Measurements from ENCODE around the gene ZNF460. TPM values are rescaled to one million over a fixed set of nuclear protein-coding genes. Genes with fewer than 3 reads are reported as not detected.

Gene ZNF460
- polyA plus RNA-seq, 1 of the 3 experiments (the other 2 are of a cell fraction) = 2.4 TPM

GRCh38 chr19:57302727-57303401, 22.6 kb downstream of the ZNF460 start (continued):
- TF ChIP-seq FOXM1 (IDR thresholded peaks at IDR 0.05; ENCODE audit: low read depth) = no peak

- no peak for DNase-seq
- 48% methylated on average over 1 of the region's 1 CpG for WGBS (ENCODE audit: low lambda C conversion rate)
These were observed 24.8 kb downstream of the ZNF460 start for GRCh38 chr19:57305056-57305455.

More at GRCh38 chr19:57305056-57305455, 24.8 kb downstream of the ZNF460 start:
- Histone ChIP-seq H4K20me1 (ENCODE audit: insufficient read depth) (peaks cover 20% of the 10 kb centered on the region; the same call in 1 of the 2 replicates), H3K27ac (ENCODE audit: low read depth in 2 of 2, low read length in 1 of 2) (no peak overlapping the region), H3K79me2 (ENCODE audit: insufficient read depth) (peaks cover 30% of the 10 kb centered on the region), H2AFZ (ENCODE audit: low read depth) (no peak overlapping the region), H3K9me3 (no peaks in the 10 kb centered on the region), H3F3A (replicated peaks; ENCODE audit: insufficient read depth) (peaks cover 14% of the 10 kb centered on the region), H3K4me1 (ENCODE audit: control insufficient read depth in 1 of 2, insufficient read depth in 2 of 2, low read depth in 1 of 2, low read length in 1 of 2) (peaks cover 0 to 4% of the 10 kb centered on the region in 2 experiments; a peak in 2 of 4 replicates), H3K9me2 (no peaks in the 10 kb centered on the region), H3K27me3 (ENCODE audit: insufficient read depth) (no peaks in the 10 kb centered on the region), H3K4me2 (no peak overlapping the region), H3K36me3 (replicated peaks in 1 of 2; ENCODE audit: control insufficient read depth in 1 of 2, insufficient read depth in 2 of 2, low read length in 1 of 2) (peaks cover 12 to 36% of the 10 kb centered on the region in 2 experiments), H3K9ac (no peak overlapping the region), H3K4me3 (ENCODE audit: low read depth in 2 of 2, low read length in 1 of 2) (no peak overlapping the region)
- ChIA-PET CTCF (interaction anchor here (0.9 kb wide), 1 partner anchor 29 kb away, joined by 3 read pairs; no protein-coding TSS in a partner anchor), POLR2A (no interaction called here)
- TF ChIP-seq NRF1 (IDR thresholded peaks at IDR 0.05; ENCODE audit: low read depth, low read length) (no peak), SIN3A (IDR thresholded peaks at IDR 0.05; ENCODE audit: borderline replicate concordance, low read depth, low read length) (no peak), MEF2A (IDR thresholded peaks at IDR 0.05; ENCODE audit: borderline replicate concordance, low read depth) (no peak), NFIC (IDR thresholded peaks at IDR 0.05; ENCODE audit: borderline replicate concordance) (no peak), CHD2 (IDR thresholded peaks at IDR 0.05; ENCODE audit: low read length, partially characterized antibody) (no peak), IRF3 (IDR thresholded peaks at IDR 0.05; ENCODE audit: low read depth, low read length) (no peak), REST (IDR thresholded peaks at IDR 0.05; ENCODE audit: low read depth, low read length) (no peak), USF2 (IDR thresholded peaks at IDR 0.05; ENCODE audit: borderline replicate concordance, low read depth, low read length) (no peak), RFX5 (IDR thresholded peaks at IDR 0.05; ENCODE audit: low read length) (no peak), FOXJ3 (CRISPR knock-in tag; IDR thresholded peaks at IDR 0.05) (no peak), YY1 (IDR thresholded peaks at IDR 0.05; ENCODE audit: low read depth) (no peak), JUND (IDR thresholded peaks at IDR 0.05) (no peak), FOSL2 (IDR thresholded peaks at IDR 0.05; ENCODE audit: borderline replicate concordance, low read depth) (no peak)

Data from SK-N-SH (cell line).